Pulmonary artery endothelial cell (primary cell): Measurements from ENCODE around the gene TCF7. TPM values are rescaled to one million over a fixed set of nuclear protein-coding genes. Genes with fewer than 3 reads are reported as not detected.

ENCODE experiments used
- DNase-seq: peaks from one replicate; pipeline ENCODE4 v3.0.0-alpha.2; 2011; ENCODE audit warnings: low read depth, low spot score
- total RNA-seq: library from RNA; depleted of rRNA; stranded (reverse); fragments of >200 nt; gene quantifications from 2 replicates; pipeline ENCODE4 v1.2.3, GENCODE V29; 2014

Gene TCF7
- total RNA-seq, 1 donor from 2014 or later: 0.26 TPM

DNA sequence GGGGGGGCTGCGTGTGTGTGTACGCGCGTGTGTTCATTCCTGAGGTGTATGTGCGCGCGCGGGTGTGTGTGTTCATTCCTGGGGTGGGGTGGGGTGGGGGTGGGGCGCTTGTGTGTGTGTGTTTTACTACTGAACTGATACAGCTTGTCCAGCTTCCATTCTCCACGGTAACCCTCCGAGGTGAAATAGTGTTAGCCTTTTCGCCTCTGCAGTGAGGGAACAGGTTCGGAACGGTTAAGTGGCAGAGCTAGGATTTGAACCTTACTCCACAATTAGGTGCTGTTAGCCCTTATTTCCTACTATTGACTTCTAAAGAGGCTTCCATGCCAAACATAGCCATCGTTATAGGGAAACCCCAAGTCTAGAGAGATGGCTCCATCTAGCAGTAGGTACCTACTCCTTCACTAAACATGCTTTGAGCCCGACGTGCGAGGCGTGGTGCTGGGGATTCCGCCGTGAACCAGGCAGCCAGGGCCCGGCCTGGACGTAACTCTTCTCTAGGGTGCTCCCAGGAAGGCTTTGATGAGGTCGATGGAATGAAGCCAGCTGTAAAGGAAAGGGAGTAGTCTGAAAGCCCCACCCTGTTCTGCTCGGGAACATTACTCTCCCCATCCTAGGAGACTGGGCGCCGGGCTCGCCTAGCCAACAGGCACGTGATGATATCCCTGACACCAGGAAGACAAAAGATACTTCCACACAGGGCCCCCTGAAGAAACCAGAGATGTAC is 63.1 kb downstream of the TCF7 start:
- DNase-seq: no peak

GRCh38 chr5:134178096-134178419 is 63.6 kb downstream of the TCF7 start:
- DNase-seq: no peak

- DNase-seq: no peak
Measured at GRCh38 chr5:134183481-134183880, 69.0 kb downstream of the TCF7 start.

DNA sequence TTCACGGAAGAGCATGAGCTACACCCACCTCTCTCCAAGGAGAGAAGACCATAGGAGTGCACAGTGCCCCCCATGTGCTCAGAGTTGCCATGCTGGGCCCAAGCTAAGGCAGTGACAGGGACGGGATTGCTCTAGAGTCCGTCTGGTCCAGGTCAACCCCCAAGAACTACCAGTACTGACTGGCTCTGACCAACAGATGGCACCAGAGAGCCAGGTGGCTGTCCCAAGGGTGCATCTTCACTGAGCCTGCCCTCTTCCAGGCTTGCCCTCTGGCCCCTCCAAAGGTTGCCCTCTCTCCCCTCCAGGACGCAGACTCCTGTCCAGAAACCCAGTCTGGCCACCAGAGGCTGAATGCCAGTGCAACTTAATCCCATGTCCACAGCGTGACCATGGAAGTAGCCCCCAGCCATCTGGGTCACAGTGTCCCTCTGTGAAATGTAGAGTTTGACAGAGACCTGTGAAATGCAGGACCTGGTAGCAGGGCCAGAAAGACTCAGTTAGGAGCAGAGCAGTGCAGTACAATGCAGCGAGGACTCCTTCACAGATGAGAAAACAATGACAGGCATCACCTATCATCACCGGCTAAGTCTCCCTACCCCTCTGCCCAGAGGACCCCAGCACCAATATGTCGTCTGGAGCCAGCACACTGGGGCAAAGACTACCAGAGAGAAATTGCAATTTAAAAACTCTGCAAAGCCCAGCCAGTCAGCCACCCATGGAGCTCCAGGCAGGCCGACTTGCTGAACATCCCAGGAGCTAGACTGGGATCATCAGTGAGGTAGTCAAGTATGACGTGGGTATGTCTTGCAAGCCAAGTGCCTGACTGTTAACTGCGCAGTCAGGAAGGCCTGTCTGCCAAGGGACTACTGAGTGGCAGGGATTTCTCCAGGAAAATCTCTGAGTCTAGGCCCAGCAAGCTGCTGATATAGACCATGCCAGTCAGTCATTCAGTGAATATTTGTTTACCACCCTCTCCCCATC is 70.0 kb downstream of the TCF7 start:
- no peak for DNase-seq

DNA sequence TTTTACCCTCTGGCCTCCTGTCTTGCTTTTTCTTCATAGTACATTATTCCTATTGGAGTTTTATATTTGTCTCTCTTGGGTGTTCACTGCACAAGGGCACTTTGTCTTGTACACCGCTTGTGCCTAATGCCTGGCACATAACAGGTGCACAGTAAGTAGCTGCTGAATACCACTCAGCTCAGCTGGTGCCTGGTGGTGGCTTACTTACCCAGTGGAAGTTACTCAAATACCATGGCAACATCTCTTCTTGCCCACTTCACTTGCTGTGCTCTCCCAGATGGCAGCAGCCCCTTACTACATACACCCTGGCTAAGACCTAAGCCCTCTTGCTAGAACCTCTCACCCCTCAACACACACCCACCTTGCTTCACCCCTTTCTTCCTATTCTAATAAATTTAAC is 73.6 kb downstream of the TCF7 start:
- no peak for DNase-seq

GRCh38 chr5:134189031-134189430 is 74.5 kb downstream of the TCF7 start:
- DNase-seq: no peak

DNA sequence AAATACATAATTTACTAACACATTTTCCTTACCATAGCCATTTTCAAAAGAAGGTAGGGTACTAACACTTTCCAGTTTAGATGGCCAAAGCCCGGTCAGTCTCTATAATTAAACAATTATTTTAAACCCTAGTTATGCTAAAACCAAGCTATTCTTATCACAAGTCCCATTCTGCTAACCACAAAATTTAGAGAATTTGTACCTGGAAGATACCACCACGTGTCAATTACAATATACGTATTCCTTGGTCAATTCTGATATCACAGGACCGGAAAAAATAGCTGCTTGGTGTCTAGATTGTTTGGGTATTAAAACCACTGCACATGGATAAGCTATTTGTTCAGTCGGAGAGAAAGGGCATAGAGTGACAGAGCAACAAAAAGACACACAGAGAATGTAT is 81.2 kb downstream of the TCF7 start:
- DNase-seq: no peak

Other genes with a start within 250 kb of the TCF7 start
- 27.2 and 36.3 TPM in 2 replicates for gene C5orf15, start 146.1 kb upstream of the TCF7 start, total RNA-seq
- 402 and 454 TPM in 2 replicates for gene VDAC1, start 109.7 kb upstream of the TCF7 start, total RNA-seq
- gene SKP1, start 62.3 kb downstream of the TCF7 start, total RNA-seq: 248 and 304 TPM in 2 replicates
- 119 and 174 TPM in 2 replicates for gene PPP2CA, start 111.4 kb downstream of the TCF7 start, total RNA-seq